ENCODE measurements around the gene IMMP2L.

DNA sequence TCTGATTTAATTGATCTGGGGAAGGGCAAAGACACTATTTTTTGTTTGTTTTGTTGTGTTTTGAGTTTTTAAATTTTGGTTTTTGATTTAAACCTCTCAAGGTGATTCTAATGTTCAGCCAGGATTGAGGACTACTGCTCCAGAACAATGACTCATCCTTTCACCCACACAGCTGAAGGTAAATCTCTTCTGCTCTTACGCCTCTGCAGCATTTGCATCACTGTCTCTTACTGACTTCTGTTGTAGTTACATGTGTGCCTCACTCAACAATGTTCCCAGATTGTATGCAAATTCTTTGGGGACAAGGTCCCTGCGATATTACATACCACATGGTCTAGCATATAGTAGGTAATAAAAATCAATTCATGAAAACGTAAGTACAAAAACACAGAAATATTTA, 938.9 kb downstream of the IMMP2L start:
- TF ChIP-seq, protein P1, sequence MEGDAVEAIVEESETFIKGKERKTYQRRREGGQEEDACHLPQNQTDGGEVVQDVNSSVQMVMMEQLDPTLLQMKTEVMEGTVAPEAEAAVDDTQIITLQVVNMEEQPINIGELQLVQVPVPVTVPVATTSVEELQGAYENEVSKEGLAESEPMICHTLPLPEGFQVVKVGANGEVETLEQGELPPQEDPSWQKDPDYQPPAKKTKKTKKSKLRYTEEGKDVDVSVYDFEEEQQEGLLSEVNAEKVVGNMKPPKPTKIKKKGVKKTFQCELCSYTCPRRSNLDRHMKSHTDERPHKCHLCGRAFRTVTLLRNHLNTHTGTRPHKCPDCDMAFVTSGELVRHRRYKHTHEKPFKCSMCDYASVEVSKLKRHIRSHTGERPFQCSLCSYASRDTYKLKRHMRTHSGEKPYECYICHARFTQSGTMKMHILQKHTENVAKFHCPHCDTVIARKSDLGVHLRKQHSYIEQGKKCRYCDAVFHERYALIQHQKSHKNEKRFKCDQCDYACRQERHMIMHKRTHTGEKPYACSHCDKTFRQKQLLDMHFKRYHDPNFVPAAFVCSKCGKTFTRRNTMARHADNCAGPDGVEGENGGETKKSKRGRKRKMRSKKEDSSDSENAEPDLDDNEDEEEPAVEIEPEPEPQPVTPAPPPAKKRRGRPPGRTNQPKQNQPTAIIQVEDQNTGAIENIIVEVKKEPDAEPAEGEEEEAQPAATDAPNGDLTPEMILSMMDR (conservative IDR thresholded peaks at IDR 0.05; ENCODE audit: low read depth, low read length): no peak
- TF ChIP-seq EZH2 (IDR thresholded peaks at IDR 0.05; ENCODE audit: low read length, unreplicated experiment): no peak
